Stomach smooth muscle (tissue), 2 donors: ENCODE data around the gene TBC1D16.
"Not testable (repeated sequence)": the region's sequence is repeated elsewhere in the genome, so short reads cannot be mapped to it uniquely, and the experiment has no call there.

Experiments used
- H3K27ac ChIP-seq: one replicate; pipeline ENCODE4 v1.7.0; 2013; ENCODE audit warnings: mild to moderate bottlenecking, low read length, inconsistent platforms
- H3K27me3 ChIP-seq, 2 donors: one replicate each; pipeline ENCODE4 v1.7.0; 2013; ENCODE audit warnings: low read length in 2 of 2; ENCODE audit not compliant: insufficient read depth in 2 of 2, control insufficient read depth in 1 of 2
- H3K36me3 ChIP-seq, 2 donors: one replicate each; pipeline ENCODE4 v1.7.0; 2013; ENCODE audit warnings: low read length in 2 of 2; ENCODE audit not compliant: control insufficient read depth in 2 of 2, insufficient read depth in 2 of 2
- H3K4me1 ChIP-seq: one replicate; pipeline ENCODE4 v1.7.0; 2013; ENCODE audit warnings: low read length; ENCODE audit not compliant: control insufficient read depth, insufficient read depth
- H3K4me3 ChIP-seq, 2 donors: one replicate each; pipeline ENCODE4 v1.7.0; 2013; ENCODE audit warnings: low read length in 2 of 2
- H3K9ac ChIP-seq, 2 donors: one replicate each; pipeline ENCODE4 v1.7.0; 2013; ENCODE audit warnings: low read length in 2 of 2, mild to moderate bottlenecking in 1 of 2
- H3K9me3 ChIP-seq, 2 donors: one replicate each; pipeline ENCODE4 v1.7.0; 2013; ENCODE audit warnings: low read length in 2 of 2; ENCODE audit not compliant: control insufficient read depth in 2 of 2
- donor health status: healthy.
- donor health status: Pancreatic carcinoma.

Gene TBC1D16

DNA sequence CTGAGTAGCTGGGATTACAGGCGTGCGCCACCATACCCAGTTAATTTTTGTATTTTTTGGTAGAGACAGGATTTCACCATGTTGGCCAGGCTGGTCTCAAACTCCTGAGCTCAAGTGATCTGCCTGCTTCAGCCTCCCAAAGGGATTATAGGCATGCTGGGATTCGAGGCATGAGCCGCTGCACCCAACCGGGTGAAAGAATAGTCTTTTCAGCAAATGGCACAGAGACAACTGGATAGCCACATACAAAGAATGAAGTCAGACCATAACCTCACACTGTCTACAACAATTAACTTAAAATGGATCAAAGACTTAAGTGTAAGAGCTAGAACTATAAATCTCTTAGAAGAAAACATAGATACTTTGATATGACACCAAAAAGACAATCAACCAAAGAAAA, 67.6 kb downstream of the TBC1D16 start:
- Histone ChIP-seq H3K36me3 (peaks cover 0 to 2% of the 10 kb centered on the region in 2 donors), H3K4me1 (no peaks in the 10 kb centered on the region), H3K27ac (no peak overlapping the region), H3K4me3 (no peak overlapping the region), H3K9ac (no peak overlapping the region), H3K9me3 (no peaks in the 10 kb centered on the region), H3K27me3 (no peaks in the 10 kb centered on the region)

GRCh38 chr17:79966681-79967080, 69.0 kb downstream of the TBC1D16 start:
- Histone ChIP-seq H3K4me1 (no peaks in the 10 kb centered on the region), H3K36me3 (no peaks in the 10 kb centered on the region), H3K9me3 (no peaks in the 10 kb centered on the region), H3K9ac (no peak overlapping the region), H3K27me3 (no peaks in the 10 kb centered on the region), H3K4me3 (no peak overlapping the region), H3K27ac (no peak overlapping the region)

DNA sequence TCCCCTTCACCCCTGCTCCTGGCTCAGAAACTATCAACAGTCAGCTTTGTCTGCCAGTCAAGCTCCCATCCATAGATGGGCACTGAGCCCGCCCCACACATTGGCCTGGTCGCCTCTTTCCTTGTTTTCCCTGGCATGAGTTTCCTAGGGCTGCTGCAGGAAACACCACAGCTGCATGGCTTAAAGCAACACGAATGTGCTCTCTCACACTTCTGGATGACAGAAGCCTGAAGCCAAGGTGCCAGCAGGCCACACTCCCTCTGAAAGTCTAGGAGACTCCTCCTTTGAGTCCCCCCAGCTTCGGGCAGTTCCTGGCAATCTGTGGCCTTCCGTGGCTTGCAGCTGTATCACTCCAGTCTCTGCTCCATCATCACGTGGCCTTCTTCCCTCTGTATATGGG, 69.9 kb downstream of the TBC1D16 start:
- Histone ChIP-seq H3K9ac (no peak overlapping the region), H3K9me3 (peaks cover 0 to 6% of the 10 kb centered on the region in 2 donors), H3K27me3 (no peaks in the 10 kb centered on the region), H3K4me3 (no peak overlapping the region), H3K4me1 (no peaks in the 10 kb centered on the region), H3K36me3 (no peaks in the 10 kb centered on the region), H3K27ac (no peak overlapping the region)

DNA sequence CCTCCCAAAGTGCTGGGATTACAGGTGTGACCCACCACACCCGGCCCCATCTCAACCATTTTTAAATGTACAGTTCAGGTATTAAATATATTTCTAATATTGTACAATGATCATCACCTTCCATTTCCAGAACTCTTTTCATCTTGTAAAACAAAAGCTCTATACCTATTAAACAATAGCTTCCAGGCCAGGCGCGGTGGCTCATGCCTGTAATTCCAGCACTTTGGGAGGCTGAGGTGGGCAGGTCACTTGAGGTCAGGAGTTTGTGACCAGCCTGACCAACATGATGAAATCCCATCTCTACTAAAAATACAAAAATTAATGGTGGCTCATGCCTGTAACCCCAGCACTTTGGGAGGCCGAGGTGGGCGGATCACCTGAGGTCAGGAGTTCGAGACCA, 73.2 kb downstream of the TBC1D16 start:
- H3K36me3 ChIP-seq, H3K9ac ChIP-seq, H3K9me3 ChIP-seq, H3K4me1 ChIP-seq, H3K4me3 ChIP-seq, H3K27me3 ChIP-seq, H3K27ac ChIP-seq: not testable (repeated sequence)

- not testable (repeated sequence) for H3K4me3 ChIP-seq, H3K9ac ChIP-seq, H3K36me3 ChIP-seq, H3K27me3 ChIP-seq, H3K27ac ChIP-seq, H3K9me3 ChIP-seq, H3K4me1 ChIP-seq
Measured at GRCh38 chr17:79961567-79961966, 74.1 kb downstream of the TBC1D16 start.

- peaks cover 0 to 6% of the 10 kb centered on the region in 2 donors for H3K9me3 ChIP-seq
- H3K36me3 ChIP-seq: no peaks in the 10 kb centered on the region
- no peaks in the 10 kb centered on the region for H3K4me1 ChIP-seq
- H3K27me3 ChIP-seq: no peaks in the 10 kb centered on the region
- no peak overlapping the region for H3K4me3 ChIP-seq
- no peak overlapping the region for H3K27ac ChIP-seq
- H3K9ac ChIP-seq: no peak overlapping the region
Measured at GRCh38 chr17:79960788-79961522, 74.7 kb downstream of the TBC1D16 start.

GRCh38 chr17:79959042-79959441, 76.6 kb downstream of the TBC1D16 start:
- H3K9ac ChIP-seq: no peak overlapping the region
- no peak overlapping the region for H3K4me3 ChIP-seq
- H3K27me3 ChIP-seq: no peaks in the 10 kb centered on the region
- no peaks in the 10 kb centered on the region for H3K4me1 ChIP-seq
- H3K36me3 ChIP-seq: no peaks in the 10 kb centered on the region
- H3K27ac ChIP-seq: no peak overlapping the region
- H3K9me3 ChIP-seq: peaks cover 0 to 6% of the 10 kb centered on the region in 2 donors

GRCh38 chr17:79956853-79957252, 78.8 kb downstream of the TBC1D16 start:
- H3K4me3 ChIP-seq: no peak overlapping the region
- H3K9ac ChIP-seq: no peak overlapping the region
- H3K4me1 ChIP-seq: peaks cover 8% of the 10 kb centered on the region
- H3K9me3 ChIP-seq: peaks cover 0 to 6% of the 10 kb centered on the region in 2 donors
- no peak overlapping the region for H3K27ac ChIP-seq
- H3K36me3 ChIP-seq: no peaks in the 10 kb centered on the region
- no peaks in the 10 kb centered on the region for H3K27me3 ChIP-seq

GRCh38 chr17:79956441-79956735, 79.3 kb downstream of the TBC1D16 start:
- not testable (repeated sequence) for H3K36me3 ChIP-seq, H3K9ac ChIP-seq, H3K4me3 ChIP-seq, H3K27ac ChIP-seq, H3K9me3 ChIP-seq, H3K27me3 ChIP-seq
- peaks cover 12% of the 10 kb centered on the region for H3K4me1 ChIP-seq

- no peak overlapping the region for H3K27ac ChIP-seq
- H3K27me3 ChIP-seq: no peaks in the 10 kb centered on the region
- H3K4me1 ChIP-seq: peaks cover 15% of the 10 kb centered on the region
- H3K36me3 ChIP-seq: no peaks in the 10 kb centered on the region
- H3K9ac ChIP-seq: no peak overlapping the region
- no peaks in the 10 kb centered on the region for H3K9me3 ChIP-seq
- H3K4me3 ChIP-seq: no peak overlapping the region
Measured at GRCh38 chr17:79955691-79956440, 79.8 kb downstream of the TBC1D16 start.

GRCh38 chr17:79955167-79955549, 80.5 kb downstream of the TBC1D16 start:
- Histone ChIP-seq H3K36me3 (no peaks in the 10 kb centered on the region), H3K4me3 (no peak overlapping the region), H3K9ac (no peak overlapping the region), H3K27ac (no peak overlapping the region), H3K27me3 (no peaks in the 10 kb centered on the region), H3K4me1 (peaks cover 15% of the 10 kb centered on the region), H3K9me3 (no peaks in the 10 kb centered on the region)
